Measurements from ENCODE around the gene CHMP2A. TPM values are rescaled to one million over a fixed set of nuclear protein-coding genes. Genes with fewer than 3 reads are reported as not detected.

The CHMP2A gene
- total and polyA plus RNA-seq, 2 of the 8 experiments (the other 6 are each of a cell fraction or from before 2014, with no cell fraction given) = 70.0 to 132 TPM

GRCh38 chr19:58563034-58563573 lies 8.2 kb upstream of the CHMP2A start:
- Histone ChIP-seq H3K79me2 (ENCODE audit: control insufficient read depth in 1 of 2, insufficient read depth in 2 of 2, low read length in 2 of 2) (no peaks in the 10 kb centered on the region; a peak in 1 of 4 replicates), H3K9ac (replicated peaks in 1 of 4; ENCODE audit: extremely low read depth in 1 of 4, low read depth in 3 of 4, low read length in 3 of 4) (peak overlapping the region in 2 of 4 experiments; percentile 1 to 45; a peak in 2 of 7 replicates), H2BK5ac (ENCODE audit: low read depth, low read length) (no peak overlapping the region), H3K27ac (ENCODE audit: low read depth, low read length) (no peak overlapping the region), H2BK20ac (ENCODE audit: low read length) (no peak overlapping the region), H3K4me3 (ENCODE audit: extremely low read depth in 1 of 4, insufficient read depth in 2 of 4, low read depth in 3 of 4, low read length in 4 of 4) (peak overlapping the region; percentile 25 to 55 (median 32); a peak in 6 of 8 replicates), H2BK12ac (ENCODE audit: low read depth, low read length) (no peak overlapping the region), H3K36me3 (ENCODE audit: control insufficient read depth in 2 of 4, insufficient read depth in 4 of 4, low read length in 3 of 4) (peaks cover 0 to 3% (median 1%) of the 10 kb centered on the region in 4 experiments; a peak in 2 of 8 replicates), H3K23ac (ENCODE audit: insufficient read length) (no peak overlapping the region), H4K20me1 (replicated peaks in 1 of 2; ENCODE audit: control insufficient read depth in 1 of 2, insufficient read depth in 2 of 2, low read length in 2 of 2) (no peaks in the 10 kb centered on the region), H3K4me1 (replicated peaks in 1 of 4; ENCODE audit: control insufficient read depth in 3 of 4, insufficient read depth in 4 of 4, low read length in 3 of 4) (peaks cover 0 to 28% (median 11%) of the 10 kb centered on the region in 4 experiments; a peak in 6 of 7 replicates), H4K8ac (ENCODE audit: extremely low read depth, insufficient read depth, low read length) (no peak overlapping the region; the same call in none of the 2 replicates), H3K56ac (replicated peaks; ENCODE audit: insufficient read length, low read depth, low read length) (no peak overlapping the region), H3K27me3 (replicated peaks in 1 of 4; ENCODE audit: control insufficient read depth in 3 of 4, extremely low read depth in 1 of 4, insufficient read depth in 3 of 4, low read length in 3 of 4) (peaks cover 0 to 16% (median 6%) of the 10 kb centered on the region in 4 experiments; a peak in 4 of 7 replicates), H4K5ac (ENCODE audit: insufficient read length, low read depth, low read length) (no peak overlapping the region), H3K4me2 (ENCODE audit: insufficient read depth in 1 of 2, low read depth in 2 of 2, low read length in 2 of 2) (peak overlapping the region; percentile 69 to 86), H3K14ac (ENCODE audit: insufficient read length) (no peak overlapping the region), H3K4ac (replicated peaks; ENCODE audit: insufficient read length, low read depth, low read length) (peak overlapping the region; percentile 94), H2AFZ (ENCODE audit: low read length) (no peak overlapping the region), H3K23me2 (ENCODE audit: low read depth, low read length) (peaks cover 19% of the 10 kb centered on the region), H2AK5ac (ENCODE audit: low read depth, low read length) (no peak overlapping the region), H3K18ac (ENCODE audit: extremely low read depth, low read length) (peak overlapping the region; percentile 15; the same call in 1 of the 2 replicates), H3K79me1 (ENCODE audit: low read depth, low read length) (no peaks in the 10 kb centered on the region; the same call in 1 of the 2 replicates), H2BK15ac (ENCODE audit: low read length) (no peak overlapping the region; the same call in 1 of the 2 replicates), H4K91ac (replicated peaks; ENCODE audit: insufficient read length, low read length) (peak overlapping the region; percentile 77), H2BK120ac (replicated peaks; ENCODE audit: low read depth, low read length) (no peak overlapping the region), H3K9me3 (ENCODE audit: insufficient read depth in 2 of 2, low read depth in 1 of 2, low read length in 1 of 2) (no peaks in the 10 kb centered on the region)
- WGBS, 2 experiments (ENCODE audit: extremely low coverage in 1 of 2, insufficient coverage in 1 of 2, insufficient read length in 1 of 2, insufficient replicate concordance in 2 of 2, low coverage in 1 of 2, low lambda C conversion rate in 2 of 2, missing lambda C conversion rate in 1 of 2) = 51% methylated on average over 26 of the region's 40 CpGs; no CpG with 5 or more reads in 1 of the 2 experiments
- POLR2A ChIA-PET (ENCODE audit: partially characterized antibody) = interaction anchor here (0.8 to 17.2 kb wide), 6 partner anchors 7 to 44 kb away, joined by 3 to 434 read pairs (median 42); partner anchors contain the start of genes CHMP2A, MZF1, SLC27A5 and TRIM28
- no peak for FAIRE-seq
- DNase-seq (ENCODE audit: low read depth in 1 of 2, low spot score in 2 of 2) = no peak
- TF ChIP-seq JUN (IDR thresholded peaks at IDR 0.05; ENCODE audit: low read depth, low read length) (no peak), MAX (IDR thresholded peaks at IDR 0.05) (no peak), TBP (IDR thresholded peaks at IDR 0.05; ENCODE audit: low read depth, low read length) (no peak), BRCA1 (IDR thresholded peaks at IDR 0.05; ENCODE audit: low read depth, low read length) (no peak), TEAD4 (IDR thresholded peaks at IDR 0.05; ENCODE audit: low read depth, low read length) (no peak), POLR2A (IDR thresholded peaks at IDR 0.05; ENCODE audit: control extremely low read depth in 1 of 2, low read depth in 2 of 2, low read length in 2 of 2) (no peak), USF2 (IDR thresholded peaks at IDR 0.05; ENCODE audit: low read length) (no peak), NRF1 (IDR thresholded peaks at IDR 0.05; ENCODE audit: low read depth, low read length) (peak; percentile 31; the same call in 1 of the 2 replicates)
- CTCF ChIA-PET (ENCODE audit: partially characterized antibody) = interaction anchor here (1.1 to 7.3 kb wide), 4 partner anchors 9 to 43 kb away, joined by 4 to 35 read pairs (median 10); partner anchors contain the start of gene ZBTB45

Data from H1 (cell line).